Uterus (tissue), 2 donors: Measurements from ENCODE around the gene TP53I3.

Source experiments
- CTCF ChIP-seq, 4 experiments: fragments of 200-600 bp in 2 of 4; fragments of 450-650 bp in 2 of 4; sonication (generic) in 2 of 4; IDR thresholded peaks; one replicate each; pipeline ENCODE4 v1.5.1; 2016 to 2019; ENCODE audit warnings: antibody characterized with exemption in 4 of 4, mild to moderate bottlenecking in 2 of 4, moderate library complexity in 1 of 4
- POLR2A ChIP-seq, 2 donors: fragments of 450-650 bp; IDR thresholded peaks; one replicate each; pipeline ENCODE4 v1.6.1; 2016; ENCODE audit warnings: antibody characterized with exemption in 2 of 2, mild to moderate bottlenecking in 1 of 2, moderate library complexity in 1 of 2

- TF ChIP-seq POLR2A (IDR thresholded peaks at IDR 0.05) (no peak), CTCF (IDR thresholded peaks at IDR 0.05) (no peak)
Observed at GRCh38 chr2:24050041-24050979, 34.3 kb downstream of the TP53I3 start.
